NCI-H1048 (cell line): Measurements from ENCODE around the gene FRMD7.

Experiments
- DNase-seq: peaks from one replicate; lab custom pipeline; 2025; lab: John Stamatoyannopoulos, UW

The FRMD7 gene

DNA sequence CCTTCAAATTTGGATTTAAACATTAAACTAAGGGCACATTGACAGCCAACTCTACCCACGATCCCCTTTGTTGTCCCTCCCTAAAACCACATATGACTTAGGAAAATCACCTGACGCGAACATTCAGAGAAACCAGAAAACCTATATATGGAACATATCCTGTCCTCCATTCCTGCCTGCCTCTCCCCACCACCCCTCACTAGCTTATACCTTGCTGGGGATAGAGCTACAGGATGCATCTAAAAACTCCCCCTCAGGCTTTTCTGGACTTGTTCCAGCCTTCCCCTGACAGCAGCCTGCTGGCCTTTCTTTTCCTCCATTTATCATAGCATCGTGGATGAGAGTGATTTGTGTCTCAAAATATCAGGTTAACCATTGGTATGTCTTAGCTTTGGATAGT is 96.0 kb downstream of the FRMD7 start:
- no peak for DNase-seq

DNA sequence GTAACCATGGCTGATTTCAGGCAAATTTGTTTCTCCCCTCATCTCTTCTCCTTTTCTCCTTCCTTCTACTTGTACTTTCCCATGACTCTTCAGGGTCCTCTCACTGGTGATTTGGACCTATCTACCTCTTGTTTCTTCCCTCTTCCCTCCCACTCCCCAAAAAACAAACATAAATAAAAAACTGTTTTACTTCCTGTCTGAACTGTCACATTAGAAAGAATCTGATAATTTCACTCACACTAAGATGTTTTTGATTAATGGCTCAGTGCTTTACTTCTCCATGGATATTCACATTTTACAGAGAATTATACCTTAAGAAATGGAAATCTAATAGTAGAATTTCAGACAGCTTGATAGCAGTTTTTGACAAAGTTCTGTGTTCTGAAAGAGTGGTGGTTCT is 97.6 kb downstream of the FRMD7 start:
- no peak for DNase-seq
